Endothelial cell of umbilical vein (primary cell): ENCODE measurements around the gene PDE11A. TPM values are rescaled to one million over a fixed set of nuclear protein-coding genes. Genes with fewer than 3 reads are reported as not detected.

Experiments used
- BruUV-seq: library from RNA; stranded (reverse); fragments of 400-500 nt; replicated peaks from 2 replicates; lab custom pipeline; 2021; lab: Mats Ljungman, UMichigan
- CTCF ChIA-PET: fragments of 300-600, 350-600 bp; sonication (Branson Sonifier 250); formaldehyde crosslinking; loops from one replicate; lab custom pipeline; 2021; ENCODE audit warnings: antibody characterized with exemption, inconsistent platforms; lab: Charles Lee
- POLR2A ChIA-PET: fragments of 300-600, 350-600 bp; sonication (Branson Sonifier 250); formaldehyde crosslinking; loops from one replicate; lab custom pipeline; 2021; ENCODE audit warnings: antibody characterized with exemption, inconsistent platforms; lab: Charles Lee
- DNase-seq: peaks from one replicate; pipeline ENCODE4 v3.0.0-alpha.2; 2011; ENCODE audit warnings: low read depth, low spot score
- FAIRE-seq: peaks from 2 replicates; lab custom pipeline; 2011; peaks lifted over from hg19 to GRCh38; lab: Jason Lieb, UNC
- H2AFZ ChIP-seq: 2 replicates; pipeline ENCODE4 v1.6.0; 2012; ENCODE audit warnings: low read depth, low read length, control low read depth, inconsistent platforms
- H3K27ac ChIP-seq: 2 replicates; pipeline ENCODE4 v1.5.1; 2011; ENCODE audit warnings: low read depth, mild to moderate bottlenecking, control low read depth, low read length, moderate library complexity; ENCODE audit not compliant: insufficient read depth
- H3K27me3 ChIP-seq, 2 experiments: 2 replicates each; pipeline versions ENCODE4 v1.6.0 to v1.6.1; 2011; ENCODE audit warnings: low read length in 2 of 2, mixed read lengths in 1 of 2; ENCODE audit not compliant: control insufficient read depth in 2 of 2, insufficient read depth in 2 of 2
- H3K36me3 ChIP-seq, 2 experiments: 2 replicates in 1 of 2; 3 replicates in 1 of 2; pipeline ENCODE4 v1.5.1; 2011; ENCODE audit warnings: low read length in 2 of 2, mild to moderate bottlenecking in 1 of 2, moderate library complexity in 1 of 2; ENCODE audit not compliant: control insufficient read depth in 2 of 2, insufficient read depth in 2 of 2; ENCODE audit errors: extremely low read depth in 1 of 2
- H3K4me1 ChIP-seq: 3 replicates; pipeline ENCODE4 v1.5.1; 2011; ENCODE audit warnings: mild to moderate bottlenecking, low read length; ENCODE audit not compliant: control insufficient read depth, insufficient read depth; ENCODE audit errors: extremely low read depth
- H3K4me2 ChIP-seq: 2 replicates; pipeline ENCODE4 v1.6.1; 2011; ENCODE audit warnings: low read length, control low read depth, mixed read lengths; ENCODE audit not compliant: insufficient read depth
- H3K4me3 ChIP-seq, 3 experiments: fragments of 200-600 bp in 1 of 3; sonication (generic), shearing (Covaris generic) in 1 of 3; replicated peaks in 1 of 3; 2 replicates each; pipeline ENCODE4 v1.5.1; 2011 to 2016; ENCODE audit warnings: control low read depth in 3 of 3, low read length in 3 of 3, mild to moderate bottlenecking in 2 of 3, inconsistent platforms in 1 of 3, low read depth in 1 of 3, moderate library complexity in 1 of 3; ENCODE audit not compliant: insufficient read depth in 1 of 3
- H3K79me2 ChIP-seq: 2 replicates; pipeline ENCODE4 v1.6.0; 2012; ENCODE audit warnings: low read length, inconsistent platforms; ENCODE audit not compliant: control insufficient read depth, insufficient read depth
- H3K9ac ChIP-seq: replicated peaks from 2 replicates; pipeline ENCODE3; 2011; ENCODE audit warnings: low read length, control low read depth; ENCODE audit not compliant: insufficient read depth; ENCODE audit errors: extremely low read depth
- H3K9me1 ChIP-seq: replicated peaks from 3 replicates; pipeline ENCODE4 v1.6.0; 2011; ENCODE audit warnings: mild to moderate bottlenecking, low read length; ENCODE audit not compliant: control insufficient read depth, insufficient read depth; ENCODE audit errors: extremely low read depth
- H3K9me3 ChIP-seq: replicated peaks from 2 replicates; pipeline ENCODE4 v1.5.1; 2012; ENCODE audit warnings: low read length, inconsistent platforms; ENCODE audit not compliant: control insufficient read depth, insufficient read depth
- H4K20me1 ChIP-seq: replicated peaks from 2 replicates; pipeline ENCODE3; 2011; ENCODE audit warnings: mild to moderate bottlenecking, low read length; ENCODE audit not compliant: control insufficient read depth, insufficient read depth; ENCODE audit errors: extremely low read depth
- CTCF ChIP-seq, 2 donors: IDR thresholded peaks; 1 replicate in 1 of 2; 2 replicates in 1 of 2; pipeline ENCODE4 v1.5.1; 2011; ENCODE audit warnings: low read length in 2 of 2, mild to moderate bottlenecking in 2 of 2, moderate library complexity in 2 of 2, control low read depth in 1 of 2, inconsistent platforms in 1 of 2, low read depth in 1 of 2; ENCODE audit not compliant: insufficient read depth in 1 of 2; ENCODE audit errors: extremely low read depth in 1 of 2
- EZH2 ChIP-seq: IDR thresholded peaks from 2 replicates; pipeline ENCODE4 v1.6.1; 2012; ENCODE audit warnings: borderline replicate concordance, low read depth, mild to moderate bottlenecking, moderate library complexity, low read length, inconsistent platforms; ENCODE audit not compliant: severe bottlenecking
- MYC ChIP-seq: IDR thresholded peaks from one replicate; pipeline ENCODE4 v1.6.1; 2011; ENCODE audit warnings: mild to moderate bottlenecking, low read depth, low read length
- POLR2A ChIP-seq: IDR thresholded peaks from 2 replicates; pipeline ENCODE4 v1.6.1; 2012; ENCODE audit warnings: low read depth, mild to moderate bottlenecking, control low read depth, low read length
- POLR2AphosphoS5 ChIP-seq: IDR thresholded peaks from 2 replicates; pipeline ENCODE4 v1.6.1; 2012; ENCODE audit warnings: low read depth, mild to moderate bottlenecking, control low read depth, low read length, moderate library complexity; ENCODE audit not compliant: insufficient read depth
- dilution Hi-C: fragments of 300-500 bp; cut with MboI; formaldehyde crosslinking; loops from one replicate; pipeline ENCODE4 v1.15.0; 2019; ENCODE audit warnings: low sequenced_read_pairs; ENCODE audit not compliant: extremely low pct_ligation_motif_present
- intact Hi-C: fragments of 100-400 bp; cut with micrococcal nuclease; formaldehyde crosslinking; loops from one replicate; pipeline ENCODE4 v1.10.0; 2022
- polyA plus RNA-seq, 4 experiments: library from polyadenylated mRNA; depleted of rRNA in 3 of 4; stranded (reverse) in 3 of 4; unstranded in 1 of 4; fragments of >200 nt; gene quantifications; 2 replicates each; pipeline versions ENCODE4 v1.2.1 to v1.2.3, GENCODE V29; 2011 to 2012; ENCODE audit warnings: missing spikeins in 1 of 4
- total RNA-seq: library from RNA; stranded (reverse); gene quantifications from 2 replicates; pipeline ENCODE4 v1.2.3, GENCODE V29; 2021
- TF ChIP-seq, protein P1 (sequence below): IDR thresholded peaks from 2 replicates; pipeline ENCODE4 v1.6.1; 2011; ENCODE audit not compliant: insufficient read depth, insufficient read length

The PDE11A gene
- total and polyA plus RNA-seq, 2 donors (not counting 3 experiments of a cell fraction or from before 2014, with no cell fraction given): 0.07 to 0.51 TPM

- no peak for DNase-seq
These were observed 379.8 kb downstream of the PDE11A start for GRCh38 chr2:177692783-177693269.

More at GRCh38 chr2:177692783-177693269, 379.8 kb downstream of the PDE11A start:
- CTCF ChIA-PET: no interaction called here
- Histone ChIP-seq H3K27me3 (peaks cover 8 to 10% of the 10 kb centered on the region in 2 experiments), H3K36me3 (no peaks in the 10 kb centered on the region), H3K4me1 (no peaks in the 10 kb centered on the region), H3K9ac (no peak overlapping the region), H3K9me1 (no peaks in the 10 kb centered on the region), H3K4me2 (no peak overlapping the region), H4K20me1 (no peaks in the 10 kb centered on the region), H3K9me3 (no peaks in the 10 kb centered on the region), H3K4me3 (no peak overlapping the region), H3K79me2 (no peaks in the 10 kb centered on the region), H2AFZ (no peak overlapping the region), H3K27ac (no peak overlapping the region)
- dilution Hi-C loops: no loop called here
- TF ChIP-seq, protein P1, sequence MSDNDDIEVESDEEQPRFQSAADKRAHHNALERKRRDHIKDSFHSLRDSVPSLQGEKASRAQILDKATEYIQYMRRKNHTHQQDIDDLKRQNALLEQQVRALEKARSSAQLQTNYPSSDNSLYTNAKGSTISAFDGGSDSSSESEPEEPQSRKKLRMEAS: no peak
- TF ChIP-seq MYC (no peak), EZH2 (no peak), POLR2AphosphoS5 (no peak), POLR2A (no peak), CTCF (IDR thresholded peaks at IDR 0.05; ENCODE audit: extremely low read depth in 1 of 2, insufficient read depth in 1 of 2, low read depth in 1 of 2, low read length in 2 of 2) (no peak)
- POLR2A ChIA-PET: no interaction called here
- intact Hi-C loops: no loop called here
- no TSS peak for BruUV-seq
- no peak for FAIRE-seq
